ENCODE results near the gene PIK3AP1.

GRCh38 chr10:96705134-96705533 lies 15.2 kb downstream of the PIK3AP1 start:
- TF ChIP-seq CTCF (IDR thresholded peaks at IDR 0.05; ENCODE audit: low read length) (no peak), EZH2phosphoT487 (IDR thresholded peaks at IDR 0.05; ENCODE audit: low read length) (no peak), EZH2 (optimal IDR thresholded peaks at IDR 0.05; ENCODE audit: low read depth, low read length) (no peak)
